Upper lobe of right lung (tissue), 1 donor: ENCODE data around the gene TMEM208. TPM values are rescaled to one million over a fixed set of nuclear protein-coding genes. Genes with fewer than 3 reads are reported as not detected.

Source experiments
- ATAC-seq: fragments of 200-7000 bp; cut with Tn5 transposase; one replicate; pipeline ENCODE4 v1.9.1; 2020; ENCODE audit warnings: mild to moderate bottlenecking, moderate library complexity
- DNase-seq: peaks from one replicate; pipeline ENCODE4 v3.0.0-alpha.2; 2020
- H3K27ac ChIP-seq: fragments of 200-600 bp; one replicate; pipeline ENCODE4 v1.8.0; 2022
- H3K27me3 ChIP-seq: fragments of 200-600 bp; one replicate; pipeline ENCODE4 v1.8.0; 2022; ENCODE audit warnings: mild to moderate bottlenecking
- H3K36me3 ChIP-seq: fragments of 200-600 bp; one replicate; pipeline ENCODE4 v1.8.0; 2022
- H3K4me1 ChIP-seq: fragments of 200-600 bp; one replicate; pipeline ENCODE4 v1.8.0; 2022
- H3K4me3 ChIP-seq: fragments of 200-600 bp; one replicate; pipeline ENCODE4 v1.8.0; 2022; ENCODE audit warnings: mild to moderate bottlenecking
- H3K9me3 ChIP-seq: fragments of 200-600 bp; one replicate; pipeline ENCODE4 v1.8.0; 2022
- CTCF ChIP-seq: fragments of 200-600 bp; IDR thresholded peaks from one replicate; pipeline ENCODE4 v1.8.0; 2022; ENCODE audit warnings: antibody characterized with exemption
- intact Hi-C: fragments of 100-400 bp; cut with DNase I; formaldehyde crosslinking; loops from one replicate; pipeline ENCODE4 v1.11.0; 2022
- long read RNA-seq: library from polyadenylated mRNA; unstranded; transcript quantifications from one replicate; pipeline ENCODE4 v2.0.0, GENCODE V29; 2021
- total RNA-seq: library from RNA; stranded (reverse); fragmentation: NEBNext Ultra II Directional; extraction: Animal tissue kit (Norgen Biotek cat#: 25700); gene quantifications from one replicate; pipeline ENCODE4 v1.2.1, GENCODE V29; 2021
- donor health status: DM: no; HTN: yes; CAD: no; lungs with severe emphysema.

The TMEM208 gene
- total RNA-seq = 39.3 TPM
- long read RNA-seq, transcript TMEM208-201 (6 exons, 793 nt) = major isoform, 20 of 25 reads
- long read RNA-seq, partial matches to known transcripts = 3 of 25 reads
- long read RNA-seq, other reads (novel, unspliced or antisense) = 0 of 25 reads

GRCh38 chr16:67226804-67227566 is at the start of gene TMEM208:
Gene TMEM208 (plus strand): TSS chr16:67227130. CDS start chr16:67227219, 89 bp downstream.
- peak within 1 kb of the TSS; percentile 76 for H3K27ac ChIP-seq
- peak; percentile 97 for ATAC-seq
- peaks cover 13% of the 10 kb centered on the region for H3K4me1 ChIP-seq
- DNase-seq = peak; percentile 97
- H3K36me3 ChIP-seq = peaks cover 40% of the 10 kb centered on the region
- peak; percentile 19 for TF ChIP-seq CTCF
- H3K27me3 ChIP-seq = no peaks in the 10 kb centered on the region
- peak within 1 kb of the TSS; percentile 77 for H3K4me3 ChIP-seq
- no peaks in the 10 kb centered on the region for H3K9me3 ChIP-seq
- intact Hi-C loops = no loop called here

GRCh38 chr16:67177743-67178699 is 48.9 kb upstream of the TMEM208 start:
- intact Hi-C loops = no loop called here
- Histone ChIP-seq H3K36me3 (no peaks in the 10 kb centered on the region), H3K4me3 (peak overlapping the region; percentile 49), H3K27ac (peak overlapping the region; percentile 61), H3K27me3 (no peaks in the 10 kb centered on the region), H3K4me1 (peaks cover 42% of the 10 kb centered on the region), H3K9me3 (no peaks in the 10 kb centered on the region)
- peak; percentile 7 for TF ChIP-seq CTCF
- ATAC-seq (peak; percentile 78), DNase-seq (peak; percentile 93)

- ATAC-seq = no peak
- no peaks in the 10 kb centered on the region for H3K36me3 ChIP-seq
Observed at GRCh38 chr16:67179421-67180080, 47.4 kb upstream of the TMEM208 start.

GRCh38 chr16:67180166-67180565 is 46.8 kb upstream of the TMEM208 start:
- DNase-seq = no peak
- intact Hi-C loops = no loop called here
- H3K4me1 ChIP-seq = peaks cover 34% of the 10 kb centered on the region

More at GRCh38 chr16:67179421-67180080, 47.4 kb upstream of the TMEM208 start:
- no peak for DNase-seq
- Histone ChIP-seq H3K27me3 (no peaks in the 10 kb centered on the region), H3K4me1 (peaks cover 34% of the 10 kb centered on the region), H3K27ac (no peak overlapping the region), H3K4me3 (no peak overlapping the region), H3K9me3 (no peaks in the 10 kb centered on the region)
- TF ChIP-seq CTCF = no peak
- intact Hi-C loops = no loop called here

More at GRCh38 chr16:67180166-67180565, 46.8 kb upstream of the TMEM208 start:
- Histone ChIP-seq H3K27me3 (no peaks in the 10 kb centered on the region), H3K4me3 (no peak overlapping the region), H3K9me3 (no peaks in the 10 kb centered on the region), H3K27ac (no peak overlapping the region), H3K36me3 (no peaks in the 10 kb centered on the region)
- ATAC-seq = no peak
- TF ChIP-seq CTCF = no peak
